Panc1 (cell line): ENCODE measurements around the gene ZNF90. TPM values are rescaled to one million over a fixed set of nuclear protein-coding genes. Genes with fewer than 3 reads are reported as not detected.
"Not testable (repeated sequence)": the region's sequence is repeated elsewhere in the genome, so short reads cannot be mapped to it uniquely, and the experiment has no call there.

Source experiments
- ATAC-seq: fragments of 200-7000 bp; cut with Tn5 transposase; 2 replicates; pipeline ENCODE4 v1.9.1; 2020; ENCODE audit warnings: mild to moderate bottlenecking, moderate library complexity
- BruUV-seq: library from RNA; stranded (reverse); fragments of 400-500 nt; replicated peaks from 2 replicates; lab custom pipeline; 2021; lab: Mats Ljungman, UMichigan
- CTCF ChIA-PET: fragments of 300-600 bp; sonication (Branson Sonifier 250); formaldehyde crosslinking; loops from one replicate; lab custom pipeline; 2022; ENCODE audit warnings: antibody characterized with exemption; lab: Charles Lee
- POLR2A ChIA-PET: fragments of 300-600 bp; sonication (Branson Sonifier 250); formaldehyde crosslinking; loops from one replicate; lab custom pipeline; 2022; ENCODE audit warnings: antibody characterized with exemption; lab: Charles Lee
- DNase-seq: peaks from one replicate; pipeline ENCODE4 v3.0.0-alpha.2; 2010; ENCODE audit warnings: low read depth, low spot score
- H3K27ac ChIP-seq: 2 replicates; pipeline ENCODE4 v1.5.1; 2011; ENCODE audit warnings: mild to moderate bottlenecking, low read length, inconsistent platforms
- H3K27me3 ChIP-seq: fragments of 200-500 bp; sonication (Bioruptor generic); 2 replicates; pipeline ENCODE4 v1.6.0; 2014; ENCODE audit warnings: low read length, inconsistent platforms; ENCODE audit not compliant: control insufficient read depth, insufficient read depth
- H3K36me3 ChIP-seq: fragments of 200-500 bp; sonication (Bioruptor generic); 2 replicates; pipeline ENCODE4 v1.5.1; 2014; ENCODE audit warnings: inconsistent platforms, mild to moderate bottlenecking, low read length, moderate library complexity; ENCODE audit not compliant: control insufficient read depth, insufficient read depth
- H3K4me1 ChIP-seq: 2 replicates; pipeline ENCODE4 v1.5.1; 2011; ENCODE audit warnings: inconsistent platforms, mild to moderate bottlenecking, low read length, moderate library complexity; ENCODE audit not compliant: control insufficient read depth, insufficient read depth
- H3K4me3 ChIP-seq, 2 experiments: 2 replicates each; pipeline ENCODE4 v1.5.1; 2011 to 2012; ENCODE audit warnings: low read depth in 2 of 2, low read length in 2 of 2, mild to moderate bottlenecking in 2 of 2, inconsistent platforms in 1 of 2, moderate library complexity in 1 of 2
- H3K9me3 ChIP-seq: fragments of 200-500 bp; sonication (Bioruptor generic); 2 replicates; pipeline ENCODE4 v1.5.1; 2014; ENCODE audit warnings: low read depth, mild to moderate bottlenecking, inconsistent platforms, low read length, moderate library complexity; ENCODE audit not compliant: control insufficient read depth, insufficient read depth
- POLR2AphosphoS5 ChIP-seq: IDR thresholded peaks from 2 replicates; pipeline ENCODE4 v1.6.1; 2012; ENCODE audit warnings: mild to moderate bottlenecking, low read depth, low read length, moderate library complexity
- REST ChIP-seq, 2 experiments: IDR thresholded peaks; 2 replicates each; pipeline ENCODE4 v1.6.1; 2011 to 2012; ENCODE audit warnings: low read depth in 2 of 2, control low read depth in 1 of 2, low read length in 1 of 2, mild to moderate bottlenecking in 1 of 2, moderate library complexity in 1 of 2; ENCODE audit not compliant: insufficient read depth in 1 of 2
- SIN3A ChIP-seq: IDR thresholded peaks from 2 replicates; pipeline ENCODE4 v1.6.1; 2012; ENCODE audit warnings: low read depth, mild to moderate bottlenecking, low read length, moderate library complexity, borderline replicate concordance; ENCODE audit not compliant: insufficient read depth
- TCF7L2 ChIP-seq: IDR thresholded peaks from 2 replicates; pipeline ENCODE4 v1.6.1; 2011; ENCODE audit warnings: mild to moderate bottlenecking, low read depth, low read length, inconsistent platforms
- in situ Hi-C: cut with HindIII; loops from 2 replicates; pipeline ENCODE4 v1.10.0; 2016; ENCODE audit warnings: low sequenced_read_pairs, low pct_unique_long_range_greater_than_20kb
- intact Hi-C: fragments of 100-400 bp; cut with micrococcal nuclease; formaldehyde crosslinking; loops from one replicate; pipeline ENCODE4 v1.10.0; 2022; ENCODE audit not compliant: unreplicated experiment
- total RNA-seq: library from RNA; stranded (reverse); gene quantifications from one replicate; pipeline ENCODE4 v1.2.1, GENCODE V29; 2021; ENCODE audit not compliant: unreplicated experiment
- TF ChIP-seq, protein P1 (sequence below): fragments of 450-650 bp; IDR thresholded peaks from 2 replicates; pipeline ENCODE4 v1.5.1; 2017; ENCODE audit warnings: mild to moderate bottlenecking

Gene ZNF90
- total RNA-seq, 1 experiment from 2014 or later = 7.5 TPM

GRCh38 chr19:20107301-20107700 is 29.5 kb downstream of the ZNF90 start:
- ChIA-PET CTCF (no interaction called here), POLR2A (no interaction called here)
- TF ChIP-seq, protein P1, sequence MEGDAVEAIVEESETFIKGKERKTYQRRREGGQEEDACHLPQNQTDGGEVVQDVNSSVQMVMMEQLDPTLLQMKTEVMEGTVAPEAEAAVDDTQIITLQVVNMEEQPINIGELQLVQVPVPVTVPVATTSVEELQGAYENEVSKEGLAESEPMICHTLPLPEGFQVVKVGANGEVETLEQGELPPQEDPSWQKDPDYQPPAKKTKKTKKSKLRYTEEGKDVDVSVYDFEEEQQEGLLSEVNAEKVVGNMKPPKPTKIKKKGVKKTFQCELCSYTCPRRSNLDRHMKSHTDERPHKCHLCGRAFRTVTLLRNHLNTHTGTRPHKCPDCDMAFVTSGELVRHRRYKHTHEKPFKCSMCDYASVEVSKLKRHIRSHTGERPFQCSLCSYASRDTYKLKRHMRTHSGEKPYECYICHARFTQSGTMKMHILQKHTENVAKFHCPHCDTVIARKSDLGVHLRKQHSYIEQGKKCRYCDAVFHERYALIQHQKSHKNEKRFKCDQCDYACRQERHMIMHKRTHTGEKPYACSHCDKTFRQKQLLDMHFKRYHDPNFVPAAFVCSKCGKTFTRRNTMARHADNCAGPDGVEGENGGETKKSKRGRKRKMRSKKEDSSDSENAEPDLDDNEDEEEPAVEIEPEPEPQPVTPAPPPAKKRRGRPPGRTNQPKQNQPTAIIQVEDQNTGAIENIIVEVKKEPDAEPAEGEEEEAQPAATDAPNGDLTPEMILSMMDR = no peak
- Histone ChIP-seq H3K4me1 (no peaks in the 10 kb centered on the region), H3K4me3 (no peak overlapping the region), H3K27ac (no peak overlapping the region), H3K9me3 (peaks cover 24% of the 10 kb centered on the region; the same call in 1 of the 2 replicates), H3K27me3 (no peaks in the 10 kb centered on the region), H3K36me3 (no peaks in the 10 kb centered on the region)
- ATAC-seq (no peak), DNase-seq (no peak)
- BruUV-seq = no TSS peak
- in situ Hi-C loops = no loop called here
- intact Hi-C loops = no loop called here

DNA sequence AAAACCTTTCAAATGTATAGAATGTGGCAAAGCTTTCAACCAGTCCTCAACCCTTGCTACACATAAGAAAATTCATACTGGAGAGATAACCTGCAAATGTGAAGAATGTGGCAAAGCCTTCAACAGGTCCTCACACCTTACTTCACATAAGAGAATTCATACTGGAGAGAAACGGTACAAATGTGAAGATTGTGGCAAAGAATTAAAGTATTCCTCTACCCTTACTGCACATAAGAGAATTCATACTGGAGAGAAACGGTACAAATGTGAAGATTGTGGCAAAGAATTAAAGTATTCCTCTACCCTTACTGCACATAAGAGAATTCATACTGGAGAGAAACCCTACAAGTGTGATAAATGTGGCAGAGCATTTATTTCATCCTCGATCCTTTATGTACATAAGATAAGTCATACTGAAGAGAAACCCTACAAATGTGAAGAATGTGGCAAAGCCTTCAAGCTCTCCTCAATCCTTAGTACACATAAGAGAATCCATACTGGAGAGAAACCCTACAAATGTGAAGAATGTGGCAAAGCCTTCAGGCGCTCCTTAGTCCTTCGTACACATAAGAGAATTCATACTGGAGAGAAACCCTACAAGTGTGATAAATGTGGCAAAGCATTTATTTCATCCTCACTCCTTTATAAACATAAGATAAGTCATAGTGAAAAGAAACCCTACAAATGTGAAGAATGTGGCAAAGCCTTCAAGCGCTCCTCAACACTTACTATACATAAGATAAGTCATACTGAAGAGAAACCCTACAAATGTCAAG is 40.5 kb downstream of the ZNF90 start:
- H3K36me3 ChIP-seq, H3K4me3 ChIP-seq, in situ Hi-C loops, intact Hi-C loops, H3K27me3 ChIP-seq, H3K4me1 ChIP-seq, H3K27ac ChIP-seq, DNase-seq, ATAC-seq, POLR2A ChIA-PET, CTCF ChIA-PET: not testable (repeated sequence)
- TSS peak; percentile 60 for BruUV-seq
- H3K9me3 ChIP-seq = peaks cover 77% of the 10 kb centered on the region

DNA sequence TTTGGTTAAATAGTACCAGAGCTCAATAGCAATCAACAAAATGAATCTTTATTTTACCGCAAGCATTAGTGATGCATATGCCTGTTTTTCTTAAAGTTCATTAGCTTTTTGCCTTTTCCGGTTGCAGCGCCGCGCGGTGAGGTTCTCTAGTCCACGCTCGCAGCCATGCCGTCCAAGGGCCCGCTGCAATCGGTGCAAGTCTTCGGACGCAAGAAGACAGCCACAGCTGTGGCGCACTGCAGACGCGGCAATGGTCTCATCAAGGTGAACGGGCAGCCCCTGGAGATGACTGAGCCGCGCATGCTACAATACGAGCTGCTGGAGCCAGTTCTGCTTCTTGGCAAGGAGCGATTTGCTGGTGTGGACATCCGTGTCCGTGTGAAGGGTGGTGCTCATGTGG is 47.1 kb downstream of the ZNF90 start:
- intact Hi-C loops = no loop called here

GRCh38 chr19:20132933-20133332 is 55.1 kb downstream of the ZNF90 start:
- ATAC-seq, H3K4me3 ChIP-seq, BruUV-seq, intact Hi-C loops, DNase-seq, in situ Hi-C loops, H3K27ac ChIP-seq, H3K4me1 ChIP-seq, H3K36me3 ChIP-seq, H3K9me3 ChIP-seq, H3K27me3 ChIP-seq, CTCF ChIA-PET: not testable (repeated sequence)
- POLR2A ChIA-PET = interaction anchor here (0.5 kb wide), 1 partner anchor 148 kb away, joined by 7 read pairs; no protein-coding TSS in a partner anchor

More for the DNA sequence above, 47.1 kb downstream of the ZNF90 start:
- ChIA-PET POLR2A (no interaction called here), CTCF (no interaction called here)
- Histone ChIP-seq H3K27me3 (no peaks in the 10 kb centered on the region), H3K4me1 (no peaks in the 10 kb centered on the region), H3K36me3 (no peaks in the 10 kb centered on the region), H3K9me3 (peaks cover 40% of the 10 kb centered on the region), H3K27ac (no peak overlapping the region), H3K4me3 (no peak overlapping the region)
- ATAC-seq (no peak), DNase-seq (no peak)
- in situ Hi-C loops = no loop called here
- TF ChIP-seq POLR2AphosphoS5 (no peak), SIN3A (no peak), REST (IDR thresholded peaks at IDR 0.05; ENCODE audit: insufficient read depth in 1 of 2, low read depth in 2 of 2, low read length in 1 of 2) (no peak), TCF7L2 (no peak)
- TF ChIP-seq, protein P1 = no peak
- BruUV-seq = no TSS peak
